Sciatic nerve (tissue), 2 donors: Measurements from ENCODE around the gene SUSD5. TPM values are rescaled to one million over a fixed set of nuclear protein-coding genes. Genes with fewer than 3 reads are reported as not detected.
"Not testable (repeated sequence)": the region's sequence is repeated elsewhere in the genome, so short reads cannot be mapped to it uniquely, and the experiment has no call there.

Source experiments
- ATAC-seq: fragments of 200-7000 bp; cut with Tn5 transposase; one replicate; pipeline ENCODE4 v1.9.1; 2020; ENCODE audit warnings: mild to moderate bottlenecking, moderate library complexity
- DNase-seq: peaks from one replicate; pipeline ENCODE4 v3.0.0-alpha.2; 2020; ENCODE audit warnings: low spot score
- intact Hi-C: fragments of 100-400 bp; cut with DNase I; formaldehyde crosslinking; loops from one replicate; pipeline ENCODE4 v1.14.2; 2022
- total RNA-seq: library from RNA; stranded (reverse); fragmentation: NEBNext Ultra II Directional; extraction: Animal tissue kit (Norgen Biotek cat#: 25700); gene quantifications from one replicate; pipeline ENCODE4 v1.2.1, GENCODE V29; 2021
- donor health status: DM: no; HTN: no; CAD: no.
- donor health status: DM: no; HTN: no; CAD: no.

SUSD5 gene
- total RNA-seq, 1 donor from 2014 or later, result 1.6 TPM

GRCh38 chr3:33162621-33163020, 56.0 kb downstream of the SUSD5 start:
- DNase-seq, ATAC-seq, intact Hi-C loops: not testable (repeated sequence)

- ATAC-seq (no peak), DNase-seq (no peak)
- intact Hi-C loops, result no loop called here
Observed at GRCh38 chr3:33159981-33160380, 58.6 kb downstream of the SUSD5 start.

- ATAC-seq (no peak), DNase-seq (no peak)
- intact Hi-C loops, result no loop called here
Observed at GRCh38 chr3:33159234-33159633, 59.4 kb downstream of the SUSD5 start.

- DNase-seq (no peak), ATAC-seq (no peak)
- intact Hi-C loops, result no loop called here
Observed at GRCh38 chr3:33155301-33155700, 63.3 kb downstream of the SUSD5 start.

GRCh38 chr3:33153782-33154181, 64.8 kb downstream of the SUSD5 start:
- no peak for ATAC-seq

GRCh38 chr3:33152363-33153360, 65.9 kb downstream of the SUSD5 start:
- intact Hi-C loops, result no loop called here
- ATAC-seq (no peak), DNase-seq (no peak)

More at GRCh38 chr3:33153782-33154181, 64.8 kb downstream of the SUSD5 start:
- no peak for DNase-seq
- intact Hi-C loops, result no loop called here

- DNase-seq, result no peak
- ATAC-seq, result no peak
- intact Hi-C loops, result no loop called here
Observed at GRCh38 chr3:33149342-33149741, 69.3 kb downstream of the SUSD5 start.

GRCh38 chr3:33146791-33147445, 71.7 kb downstream of the SUSD5 start:
- ATAC-seq (peak; percentile 88), DNase-seq (no peak)
- intact Hi-C loops, result no loop called here

- intact Hi-C loops, result no loop called here
- no peak for DNase-seq
- ATAC-seq, result no peak
Observed at GRCh38 chr3:33145901-33146580, 72.6 kb downstream of the SUSD5 start.

GRCh38 chr3:33145221-33145900, 73.2 kb downstream of the SUSD5 start:
- intact Hi-C loops, result no loop called here
- DNase-seq (no peak), ATAC-seq (no peak)

GRCh38 chr3:33144433-33144832, 74.2 kb downstream of the SUSD5 start:
- DNase-seq, result no peak
- intact Hi-C loops, result no loop called here

GRCh38 chr3:33141006-33141405, 77.6 kb downstream of the SUSD5 start:
- DNase-seq (no peak), ATAC-seq (no peak)
- intact Hi-C loops, result no loop called here

More at GRCh38 chr3:33144433-33144832, 74.2 kb downstream of the SUSD5 start:
- ATAC-seq, result no peak

GRCh38 chr3:33139996-33140395, 78.6 kb downstream of the SUSD5 start:
- intact Hi-C loops, result no loop called here
- ATAC-seq (no peak), DNase-seq (no peak)

- intact Hi-C loops, ATAC-seq, DNase-seq: not testable (repeated sequence)
Observed at GRCh38 chr3:33139006-33139623, 79.5 kb downstream of the SUSD5 start.

GRCh38 chr3:33137691-33138090, 80.9 kb downstream of the SUSD5 start:
- DNase-seq (no peak), ATAC-seq (no peak)
- intact Hi-C loops, result no loop called here

GRCh38 chr3:33134026-33134625, 84.5 kb downstream of the SUSD5 start:
- ATAC-seq (no peak), DNase-seq (no peak)
- intact Hi-C loops, result no loop called here

- no peak for DNase-seq
- ATAC-seq, result peak; percentile 20
- intact Hi-C loops, result no loop called here
Observed at GRCh38 chr3:33132019-33132360, 86.6 kb downstream of the SUSD5 start.

- ATAC-seq, result peak; percentile 71
- intact Hi-C loops, result no loop called here
- no peak for DNase-seq
Observed at GRCh38 chr3:33131331-33132018, 87.1 kb downstream of the SUSD5 start.
